GM23248 (cell line): Measurements from ENCODE around the gene SLC25A34.

Experiments used
- EZH2 ChIP-seq: fragments of 200-600 bp; sonication (generic); IDR thresholded peaks from 2 replicates; pipeline ENCODE4 v1.6.1; 2018; ENCODE audit warnings: antibody characterized with exemption, mild to moderate bottlenecking; ENCODE audit not compliant: insufficient read depth, poor library complexity, severe bottlenecking
- EZH2phosphoT487 ChIP-seq: fragments of 200-600 bp; sonication (generic); IDR thresholded peaks from 2 replicates; pipeline ENCODE4 v1.6.1; 2018; ENCODE audit warnings: antibody characterized with exemption, moderate library complexity, mild to moderate bottlenecking, low read depth; ENCODE audit not compliant: insufficient read depth

- TF ChIP-seq EZH2 (no peak), EZH2phosphoT487 (no peak)
These were observed 17.7 kb downstream of the SLC25A34 start for GRCh38 chr1:15753776-15754175.
